Measurements from ENCODE around the gene AURKA. TPM values are rescaled to one million over a fixed set of nuclear protein-coding genes. Genes with fewer than 3 reads are reported as not detected.
"Not testable (repeated sequence)": the region's sequence is repeated elsewhere in the genome, so short reads cannot be mapped to it uniquely, and the experiment has no call there.

AURKA gene
- total RNA-seq, 1 experiment from 2014 or later: 139 TPM

GRCh38 chr20:56409521-56409920 is 17.5 kb upstream of the AURKA start:
- Histone ChIP-seq H3K9ac (ENCODE audit: low read length) (no peak overlapping the region), H3K9me2 (replicated peaks; ENCODE audit: low read length) (no peaks in the 10 kb centered on the region), H3K79me2 (ENCODE audit: low read length) (no peaks in the 10 kb centered on the region), H2AFZ (ENCODE audit: low read length) (no peak overlapping the region), H3K27me3 (ENCODE audit: low read length) (no peaks in the 10 kb centered on the region), H4K20me1 (ENCODE audit: low read length) (no peaks in the 10 kb centered on the region), H3F3A (ENCODE audit: low read length, unreplicated experiment) (no peaks in the 10 kb centered on the region), H3K9me3 (ENCODE audit: low read length) (no peaks in the 10 kb centered on the region), H3K27ac (ENCODE audit: low read length) (no peak overlapping the region), H3K4me3 (ENCODE audit: low read length) (no peak overlapping the region), H3K4me1 (ENCODE audit: insufficient read depth, low read length) (0 out of 2 replicates have a peak, but pooled peaks cover 4% of the 10 kb centered on the region), H3K4me2 (ENCODE audit: low read length) (no peak overlapping the region), H3K36me3 (ENCODE audit: low read depth, low read length) (peaks cover 26% of the 10 kb centered on the region)
- POLR2A ChIA-PET (ENCODE audit: unreplicated experiment): no interaction called here
- ATAC-seq: no peak
- CTCF ChIA-PET: no interaction called here
- no peak for DNase-seq
- TF ChIP-seq CTCF (conservative IDR thresholded peaks at IDR 0.05; ENCODE audit: low read depth, low read length): no peak
- TF ChIP-seq EZH2phosphoT487 (IDR thresholded peaks at IDR 0.05; ENCODE audit: borderline replicate concordance, low read length): no peak
- intact Hi-C loops (cut with micrococcal nuclease): no loop called here
- no TSS peak for BruUV-seq (replicated peaks)

GRCh38 chr20:56406910-56407309 is 14.9 kb upstream of the AURKA start:
- ATAC-seq (no peak), DNase-seq (no peak)
- 0 out of 2 replicates have a peak, but pooled peaks cover 4% of the 10 kb centered on the region for H3K4me1 ChIP-seq (ENCODE audit: insufficient read depth, low read length)
- no TSS peak for BruUV-seq (replicated peaks)
- H3K27ac ChIP-seq (ENCODE audit: low read length): no peak overlapping the region
- no peak for TF ChIP-seq EZH2phosphoT487 (IDR thresholded peaks at IDR 0.05; ENCODE audit: borderline replicate concordance, low read length)
- no peak for TF ChIP-seq EZH2 (IDR thresholded peaks at IDR 0.05; ENCODE audit: low read length, unreplicated experiment)
- no peak for TF ChIP-seq CTCF (conservative IDR thresholded peaks at IDR 0.05; ENCODE audit: low read depth, low read length)
- peaks cover 39% of the 10 kb centered on the region for H3K36me3 ChIP-seq (ENCODE audit: low read depth, low read length)
- H3K9me2 ChIP-seq (replicated peaks; ENCODE audit: low read length): no peaks in the 10 kb centered on the region
- ChIA-PET CTCF (no interaction called here), POLR2A (ENCODE audit: unreplicated experiment) (no interaction called here)
- H3K27me3 ChIP-seq (ENCODE audit: low read length): no peaks in the 10 kb centered on the region
- intact Hi-C loops (cut with micrococcal nuclease): no loop called here
- H3K4me2 ChIP-seq (ENCODE audit: low read length): no peak overlapping the region
- no peaks in the 10 kb centered on the region for H3K79me2 ChIP-seq (ENCODE audit: low read length)
- no peak overlapping the region for H3K4me3 ChIP-seq (ENCODE audit: low read length)
- H4K20me1 ChIP-seq (ENCODE audit: low read length): no peaks in the 10 kb centered on the region
- no peak overlapping the region for H3K9ac ChIP-seq (ENCODE audit: low read length)
- no peaks in the 10 kb centered on the region for H3F3A ChIP-seq (ENCODE audit: low read length, unreplicated experiment)
- H3K9me3 ChIP-seq (ENCODE audit: low read length): no peaks in the 10 kb centered on the region
- no peak overlapping the region for H2AFZ ChIP-seq (ENCODE audit: low read length)

- H3K27ac ChIP-seq (ENCODE audit: low read length); H4K20me1 ChIP-seq (ENCODE audit: low read length); H3K4me1 ChIP-seq (ENCODE audit: insufficient read depth, low read length); intact Hi-C loops (cut with micrococcal nuclease); H3K9me2 ChIP-seq (replicated peaks; ENCODE audit: low read length); H3K9ac ChIP-seq (ENCODE audit: low read length); H3K27me3 ChIP-seq (ENCODE audit: low read length); POLR2A ChIA-PET (ENCODE audit: unreplicated experiment); H2AFZ ChIP-seq (ENCODE audit: low read length); BruUV-seq (replicated peaks); H3K4me3 ChIP-seq (ENCODE audit: low read length); CTCF ChIA-PET; ATAC-seq; H3F3A ChIP-seq (ENCODE audit: low read length, unreplicated experiment); H3K9me3 ChIP-seq (ENCODE audit: low read length); H3K4me2 ChIP-seq (ENCODE audit: low read length); DNase-seq: not testable (repeated sequence)
- peaks cover 50% of the 10 kb centered on the region for H3K36me3 ChIP-seq (ENCODE audit: low read depth, low read length)
- H3K79me2 ChIP-seq (ENCODE audit: low read length): peaks cover 11% of the 10 kb centered on the region; the same call in 1 of the 2 replicates
These were observed 13.3 kb upstream of the AURKA start for GRCh38 chr20:56405356-56405755.
